OCI-LY1 (cell line): Measurements from ENCODE around the gene ANKFY1.

Experiments used
- CTCF ChIP-seq: fragments of 200-600 bp; sonication (generic), shearing (Covaris generic); IDR thresholded peaks from 2 replicates; pipeline ENCODE4 v1.5.1; 2017; ENCODE audit warnings: mild to moderate bottlenecking, antibody characterized with exemption, low read length, moderate library complexity, mixed read lengths
- EZH2 ChIP-seq: fragments of 200-600 bp; sonication (generic), shearing (Covaris generic); IDR thresholded peaks from 2 replicates; pipeline ENCODE4 v1.8.0; 2017; ENCODE audit warnings: borderline replicate concordance, mixed run types, mild to moderate bottlenecking, antibody characterized with exemption, low read length, moderate library complexity, mixed read lengths

- TF ChIP-seq CTCF (no peak), EZH2 (no peak)
Observed at GRCh38 chr17:4119299-4119698, 144.5 kb downstream of the ANKFY1 start.
